ENCODE results near the gene MAPK6. TPM values are rescaled to one million over a fixed set of nuclear protein-coding genes. Genes with fewer than 3 reads are reported as not detected.

MAPK6 gene
- total and polyA plus RNA-seq, 2 of the 8 experiments (the other 6 are each of a cell fraction or from before 2014, with no cell fraction given): 22.6 to 108 TPM

DNA sequence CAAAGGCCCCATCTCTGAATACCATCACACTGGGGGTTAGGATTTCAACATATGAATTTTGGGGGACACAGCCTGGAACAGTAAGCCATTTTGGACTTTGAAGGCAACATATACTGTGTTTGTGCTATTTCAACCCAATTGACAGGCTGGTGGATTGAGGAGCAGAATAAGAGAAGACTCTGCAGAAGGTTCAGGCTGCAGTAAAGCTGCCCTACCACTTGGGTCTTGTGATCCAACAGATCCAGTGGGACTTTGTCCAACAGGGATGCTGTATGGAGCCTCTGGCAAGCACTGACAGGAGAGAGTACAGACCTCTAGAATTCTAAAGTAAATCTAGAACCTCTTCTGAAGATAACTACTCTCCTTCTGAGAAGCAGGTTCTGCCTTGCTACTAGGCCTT lies 94.7 kb downstream of the MAPK6 start:
- TF ChIP-seq TAF7 (optimal IDR thresholded peaks at IDR 0.05; ENCODE audit: borderline replicate concordance, low read depth, low read length) (no peak), CHD1 (IDR thresholded peaks at IDR 0.05; ENCODE audit: low read depth, low read length) (no peak), SRF (IDR thresholded peaks at IDR 0.05; ENCODE audit: low read depth, low read length) (no peak), GTF2F1 (IDR thresholded peaks at IDR 0.05; ENCODE audit: borderline replicate concordance, low read depth, low read length) (no peak), POLR2AphosphoS5 (IDR thresholded peaks at IDR 0.05; ENCODE audit: low read depth, low read length) (no peak), JUN (IDR thresholded peaks at IDR 0.05; ENCODE audit: low read depth, low read length) (no peak), SP4 (IDR thresholded peaks at IDR 0.05; ENCODE audit: low read length) (no peak), CBX5 (IDR thresholded peaks at IDR 0.05; ENCODE audit: low read depth, low read length) (no peak), NRF1 (IDR thresholded peaks at IDR 0.05; ENCODE audit: low read depth, low read length) (no peak), BRCA1 (IDR thresholded peaks at IDR 0.05; ENCODE audit: low read depth, low read length) (no peak)
- TF ChIP-seq, protein P1, sequence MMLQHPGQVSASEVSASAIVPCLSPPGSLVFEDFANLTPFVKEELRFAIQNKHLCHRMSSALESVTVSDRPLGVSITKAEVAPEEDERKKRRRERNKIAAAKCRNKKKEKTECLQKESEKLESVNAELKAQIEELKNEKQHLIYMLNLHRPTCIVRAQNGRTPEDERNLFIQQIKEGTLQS (IDR thresholded peaks at IDR 0.05; ENCODE audit: insufficient read depth, low read depth, low read length): no peak
- TF ChIP-seq, protein P2, sequence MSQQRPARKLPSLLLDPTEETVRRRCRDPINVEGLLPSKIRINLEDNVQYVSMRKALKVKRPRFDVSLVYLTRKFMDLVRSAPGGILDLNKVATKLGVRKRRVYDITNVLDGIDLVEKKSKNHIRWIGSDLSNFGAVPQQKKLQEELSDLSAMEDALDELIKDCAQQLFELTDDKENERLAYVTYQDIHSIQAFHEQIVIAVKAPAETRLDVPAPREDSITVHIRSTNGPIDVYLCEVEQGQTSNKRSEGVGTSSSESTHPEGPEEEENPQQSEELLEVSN (IDR thresholded peaks at IDR 0.05): no peak
- Histone ChIP-seq H3K23ac (ENCODE audit: insufficient read length) (no peak overlapping the region), H3K9me3 (ENCODE audit: insufficient read depth in 2 of 2, low read depth in 1 of 2, low read length in 1 of 2) (no peaks in the 10 kb centered on the region; a peak in 1 of 4 replicates), H3K14ac (ENCODE audit: insufficient read length) (no peak overlapping the region), H3K56ac (replicated peaks; ENCODE audit: insufficient read length, low read depth, low read length) (no peak overlapping the region), H2AFZ (ENCODE audit: low read length) (no peak overlapping the region), H3K27me3 (replicated peaks in 1 of 4; ENCODE audit: control insufficient read depth in 3 of 4, extremely low read depth in 1 of 4, insufficient read depth in 3 of 4, low read length in 3 of 4) (peaks cover 0 to 14% (median 6%) of the 10 kb centered on the region in 4 experiments; a peak in 5 of 7 replicates), H3K4ac (replicated peaks; ENCODE audit: insufficient read length, low read depth, low read length) (no peak overlapping the region), H3K4me2 (ENCODE audit: insufficient read depth in 1 of 2, low read depth in 2 of 2, low read length in 2 of 2) (no peak overlapping the region), H3K9ac (replicated peaks in 1 of 4; ENCODE audit: extremely low read depth in 1 of 4, low read depth in 3 of 4, low read length in 3 of 4) (no peak overlapping the region), H2BK120ac (replicated peaks; ENCODE audit: low read depth, low read length) (no peak overlapping the region), H2BK15ac (ENCODE audit: low read length) (no peak overlapping the region), H3K79me2 (ENCODE audit: control insufficient read depth in 1 of 2, insufficient read depth in 2 of 2, low read length in 2 of 2) (no peaks in the 10 kb centered on the region), H3K4me1 (replicated peaks in 1 of 4; ENCODE audit: control insufficient read depth in 3 of 4, insufficient read depth in 4 of 4, low read length in 3 of 4) (peaks cover 0 to 2% (median 1%) of the 10 kb centered on the region in 4 experiments; a peak in 2 of 7 replicates), H4K8ac (ENCODE audit: extremely low read depth, insufficient read depth, low read length) (no peak overlapping the region), H3K4me3 (ENCODE audit: extremely low read depth in 1 of 4, insufficient read depth in 2 of 4, low read depth in 3 of 4, low read length in 4 of 4) (no peak overlapping the region), H3K18ac (ENCODE audit: extremely low read depth, low read length) (no peak overlapping the region), H3K36me3 (ENCODE audit: control insufficient read depth in 2 of 4, insufficient read depth in 4 of 4, low read length in 3 of 4) (no peaks in the 10 kb centered on the region), H3K79me1 (ENCODE audit: low read depth, low read length) (no peaks in the 10 kb centered on the region), H2BK20ac (ENCODE audit: low read length) (no peak overlapping the region), H4K91ac (replicated peaks; ENCODE audit: insufficient read length, low read length) (no peak overlapping the region), H2AK5ac (ENCODE audit: low read depth, low read length) (no peak overlapping the region), H3K27ac (ENCODE audit: low read depth, low read length) (no peak overlapping the region), H2BK12ac (ENCODE audit: low read depth, low read length) (no peak overlapping the region), H2BK5ac (ENCODE audit: low read depth, low read length) (no peak overlapping the region), H3K23me2 (ENCODE audit: low read depth, low read length) (no peaks in the 10 kb centered on the region), H4K5ac (ENCODE audit: insufficient read length, low read depth, low read length) (no peak overlapping the region), H4K20me1 (replicated peaks in 1 of 2; ENCODE audit: control insufficient read depth in 1 of 2, insufficient read depth in 2 of 2, low read length in 2 of 2) (no peaks in the 10 kb centered on the region)
- no peak for DNase-seq (ENCODE audit: low read depth in 1 of 2, low spot score in 2 of 2)
- POLR2A ChIA-PET (ENCODE audit: partially characterized antibody): interaction anchor here (0.6 to 1.4 kb wide), 3 partner anchors 16 to 142 kb away, joined by 3 to 4 read pairs (median 4); partner anchors contain the start of gene LEO1
- CTCF ChIA-PET (ENCODE audit: partially characterized antibody): interaction anchor here (1.0 to 2.1 kb wide), 4 partner anchors 16 to 73 kb away, joined by 3 to 8 read pairs (median 5); no protein-coding TSS in a partner anchor
- no peak for FAIRE-seq

All from H1 (cell line).